Transverse colon (tissue), 4 donors: ENCODE results near the gene CACNA2D1. TPM values are rescaled to one million over a fixed set of nuclear protein-coding genes. Genes with fewer than 3 reads are reported as not detected.

Experiments used
- DNase-seq: peaks from one replicate; pipeline ENCODE4 v3.0.0-alpha.2; 2019
- H3K27ac ChIP-seq, 4 donors: fragments of 200-600 bp; sonication (generic); 2 replicates each; pipeline ENCODE4 v1.5.1; 2016 to 2018; ENCODE audit warnings: inconsistent platforms in 4 of 4
- H3K27me3 ChIP-seq: fragments of 200-600 bp; sonication (generic); 2 replicates; pipeline ENCODE4 v1.5.1; 2017; ENCODE audit warnings: inconsistent platforms
- H3K36me3 ChIP-seq, 4 donors: fragments of 200-600 bp; sonication (generic); 2 replicates each; pipeline ENCODE4 v1.5.1; 2017 to 2019; ENCODE audit warnings: inconsistent platforms in 4 of 4
- H3K4me1 ChIP-seq, 4 donors: fragments of 200-600 bp; sonication (generic); 2 replicates each; pipeline ENCODE4 v1.5.1; 2017 to 2020; ENCODE audit warnings: inconsistent platforms in 4 of 4
- H3K4me3 ChIP-seq, 4 donors: fragments of 200-600 bp; sonication (generic); 1 replicate in 1 of 4; 2 replicates in 3 of 4; pipeline versions ENCODE4 v1.5.1 to v1.6.1; 2017 to 2019; ENCODE audit warnings: inconsistent platforms in 4 of 4
- H3K9me3 ChIP-seq, 2 donors: fragments of 200-600 bp; sonication (generic); 2 replicates each; pipeline ENCODE4 v1.5.1; 2017 to 2019; ENCODE audit warnings: inconsistent platforms in 2 of 2
- EP300 ChIP-seq: sonication (generic); formaldehyde crosslinking; IDR thresholded peaks from one replicate; pipeline ENCODE4 v1.6.1; 2017; ENCODE audit warnings: antibody characterized with exemption, low read depth
- POLR2A ChIP-seq: fragments of 450-650 bp; IDR thresholded peaks from one replicate; pipeline ENCODE4 v1.6.1; 2016; ENCODE audit warnings: antibody characterized with exemption, mild to moderate bottlenecking, moderate library complexity
- POLR2AphosphoS5 ChIP-seq, 3 donors: sonication (generic); formaldehyde crosslinking; IDR thresholded peaks; one replicate each; pipeline ENCODE4 v1.6.1; 2016; ENCODE audit warnings: antibody characterized with exemption in 3 of 3
- WGBS, 2 donors: methylation state at CpG; one replicate each; pipeline ENCODE4 v1.1.5; 2018; ENCODE audit warnings: low coverage in 1 of 2; 5-methylcytosine and 5-hydroxymethylcytosine counted together
- in situ Hi-C, 4 donors: fragments of 200-750 bp; cut with MboI; loops; one replicate each; pipeline versions ENCODE4 v1.15.0 to v1.15.1; 2017; ENCODE audit warnings: low sequenced_read_pairs in 3 of 4, low pct_ligation_motif_present in 1 of 4, low pct_unique_long_range_greater_than_20kb in 1 of 4
- intact Hi-C: fragments of 100-400 bp; cut with DNase I; formaldehyde crosslinking; loops from one replicate; pipeline ENCODE4 v1.15.1; 2023; ENCODE audit warnings: low total_unique reads
- total RNA-seq, 4 donors: library from RNA; depleted of rRNA; stranded (reverse); fragments of >200 nt; gene quantifications; one replicate each; pipeline ENCODE4 v1.1.0, GENCODE V29; 2016
- TF ChIP-seq, protein P1 (sequence below), 5 experiments: fragments of 200-600 bp in 3 of 5; fragments of 450-650 bp in 2 of 5; sonication (generic) in 3 of 5; IDR thresholded peaks; 1 replicate in 2 of 5; 2 replicates in 3 of 5; pipeline ENCODE4 v1.5.1; 2016 to 2017; ENCODE audit warnings: antibody characterized with exemption in 5 of 5, inconsistent platforms in 3 of 5, mild to moderate bottlenecking in 2 of 5, moderate library complexity in 1 of 5

Gene CACNA2D1
- total RNA-seq, 4 donors from 2014 or later, result 11.0 to 126 (median 22.9) TPM

DNA sequence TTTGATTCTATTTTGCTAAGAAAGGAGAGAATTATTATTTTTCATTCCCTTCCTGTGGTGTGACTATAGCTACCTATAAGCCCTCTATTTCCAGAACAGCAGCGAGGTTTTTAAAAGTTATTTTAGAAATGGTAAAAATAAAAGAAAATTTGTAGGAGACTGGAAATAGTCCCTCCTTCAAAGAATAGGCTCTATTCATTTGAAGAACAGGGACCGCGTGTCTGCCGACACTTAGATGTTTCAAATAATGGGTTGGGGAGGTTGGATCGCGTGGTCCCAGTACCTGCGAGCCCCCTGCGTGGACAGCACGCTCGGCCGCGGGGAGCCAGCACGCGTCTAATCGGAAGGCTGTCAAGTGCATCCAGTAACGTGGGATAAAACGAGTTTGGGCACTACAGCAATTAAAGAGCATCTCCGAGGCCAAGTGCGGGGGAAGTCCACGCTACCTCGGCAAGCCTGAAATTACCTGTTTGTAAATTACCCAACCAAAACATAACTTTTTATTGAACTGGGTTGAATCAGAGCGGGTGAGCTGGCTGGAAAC lies 1.0 kb downstream of the CACNA2D1 start:
- WGBS, 2 donors, result 0 to 8% methylated on average over 10 to 22 of the region's 22 CpGs
- peaks cover 0 to 8% (median 5%) of the 10 kb centered on the region in 4 donors for H3K4me1 ChIP-seq
- intact Hi-C loops (loop anchor here (10.0 kb wide), 1 partner anchor 208 kb away; no protein-coding TSS in a partner anchor), in situ Hi-C loops (no loop called here)
- TF ChIP-seq POLR2AphosphoS5 (IDR thresholded peaks at IDR 0.05) (no peak), EP300 (no peak), POLR2A (no peak)
- TF ChIP-seq, protein P1, sequence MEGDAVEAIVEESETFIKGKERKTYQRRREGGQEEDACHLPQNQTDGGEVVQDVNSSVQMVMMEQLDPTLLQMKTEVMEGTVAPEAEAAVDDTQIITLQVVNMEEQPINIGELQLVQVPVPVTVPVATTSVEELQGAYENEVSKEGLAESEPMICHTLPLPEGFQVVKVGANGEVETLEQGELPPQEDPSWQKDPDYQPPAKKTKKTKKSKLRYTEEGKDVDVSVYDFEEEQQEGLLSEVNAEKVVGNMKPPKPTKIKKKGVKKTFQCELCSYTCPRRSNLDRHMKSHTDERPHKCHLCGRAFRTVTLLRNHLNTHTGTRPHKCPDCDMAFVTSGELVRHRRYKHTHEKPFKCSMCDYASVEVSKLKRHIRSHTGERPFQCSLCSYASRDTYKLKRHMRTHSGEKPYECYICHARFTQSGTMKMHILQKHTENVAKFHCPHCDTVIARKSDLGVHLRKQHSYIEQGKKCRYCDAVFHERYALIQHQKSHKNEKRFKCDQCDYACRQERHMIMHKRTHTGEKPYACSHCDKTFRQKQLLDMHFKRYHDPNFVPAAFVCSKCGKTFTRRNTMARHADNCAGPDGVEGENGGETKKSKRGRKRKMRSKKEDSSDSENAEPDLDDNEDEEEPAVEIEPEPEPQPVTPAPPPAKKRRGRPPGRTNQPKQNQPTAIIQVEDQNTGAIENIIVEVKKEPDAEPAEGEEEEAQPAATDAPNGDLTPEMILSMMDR (IDR thresholded peaks at IDR 0.05), result no peak
- H3K27me3 ChIP-seq, result peaks cover 57% of the 10 kb centered on the region
- peak overlapping the region; percentile 56 to 68 (median 62) for H3K4me3 ChIP-seq
- H3K9me3 ChIP-seq, result no peaks in the 10 kb centered on the region
- peak overlapping the region; percentile 85 to 91 (median 88) for H3K27ac ChIP-seq
- H3K36me3 ChIP-seq, result no peaks in the 10 kb centered on the region
- DNase-seq, result no peak

DNA sequence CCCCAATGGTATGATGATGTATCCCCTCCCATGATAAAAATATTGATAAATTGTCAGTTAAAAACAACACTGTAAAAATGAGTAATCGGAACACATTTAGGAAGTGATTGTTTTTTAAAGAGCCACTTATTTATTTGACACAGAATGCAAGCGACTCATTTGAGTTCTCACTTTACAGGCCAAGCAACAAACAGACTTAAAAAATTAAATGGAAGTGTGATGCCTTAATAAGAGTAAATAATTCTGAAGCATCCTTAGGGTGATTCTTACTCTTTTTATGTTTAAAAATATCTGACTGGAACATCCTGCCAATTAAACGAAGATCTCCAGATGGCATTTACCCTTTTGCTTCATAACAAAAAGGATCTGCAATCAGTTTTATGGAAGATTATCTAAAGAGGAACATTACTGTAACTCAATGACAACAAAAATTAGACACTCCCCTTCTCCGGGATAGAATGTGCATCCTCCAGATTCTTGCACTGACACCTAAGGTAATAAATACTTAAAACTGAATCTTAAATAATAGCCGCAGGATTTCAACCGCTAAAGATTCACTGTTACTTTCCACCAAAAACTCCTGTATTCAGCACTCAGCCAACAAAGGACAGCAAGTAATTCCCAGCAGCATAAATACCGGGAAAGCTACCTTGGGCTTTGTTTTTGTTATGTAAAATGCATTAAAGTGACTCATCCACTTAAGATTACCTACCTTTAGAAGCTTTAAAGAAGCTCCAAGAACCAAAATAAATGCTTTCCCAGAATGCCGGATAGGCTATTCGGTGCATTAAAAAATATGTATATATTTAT lies 1.7 kb downstream of the CACNA2D1 start:
- Histone ChIP-seq H3K4me3 (peak overlapping the region; percentile 56 to 68 (median 62)), H3K9me3 (no peaks in the 10 kb centered on the region), H3K27ac (peak overlapping the region; percentile 85 to 91 (median 88)), H3K27me3 (peaks cover 57% of the 10 kb centered on the region), H3K36me3 (no peaks in the 10 kb centered on the region), H3K4me1 (peaks cover 0 to 8% (median 5%) of the 10 kb centered on the region in 4 donors)
- 33 to 39% methylated on average over 6 to 9 of the region's 9 CpGs for WGBS, 2 donors
- in situ Hi-C loops (no loop called here), intact Hi-C loops (loop anchor here (10.0 kb wide), 1 partner anchor 207 kb away; no protein-coding TSS in a partner anchor)
- TF ChIP-seq EP300 (no peak), POLR2A (no peak), POLR2AphosphoS5 (IDR thresholded peaks at IDR 0.05) (no peak)
- TF ChIP-seq, protein P1 (IDR thresholded peaks at IDR 0.05), result no peak
- no peak for DNase-seq

DNA sequence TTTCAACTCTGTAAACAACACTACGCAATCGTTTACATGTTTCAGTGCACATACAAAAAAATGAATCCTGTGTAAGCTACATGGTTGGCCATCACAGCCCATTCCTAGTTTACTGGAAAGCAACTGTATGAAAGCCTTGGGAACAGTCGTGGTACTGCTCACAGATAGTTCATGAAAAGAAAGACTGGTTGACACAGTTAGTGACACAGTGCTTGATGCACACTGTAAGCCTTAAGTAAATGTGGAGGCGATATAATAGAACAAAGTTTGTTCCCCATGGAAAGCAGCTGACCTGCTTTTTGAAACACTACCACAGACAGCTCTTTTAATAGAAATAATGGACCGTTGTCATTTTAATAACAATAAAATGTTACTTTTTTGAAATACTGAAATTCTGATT lies 5.1 kb downstream of the CACNA2D1 start:
- in situ Hi-C loops, result no loop called here
- H3K36me3 ChIP-seq, result no peaks in the 10 kb centered on the region

DNA sequence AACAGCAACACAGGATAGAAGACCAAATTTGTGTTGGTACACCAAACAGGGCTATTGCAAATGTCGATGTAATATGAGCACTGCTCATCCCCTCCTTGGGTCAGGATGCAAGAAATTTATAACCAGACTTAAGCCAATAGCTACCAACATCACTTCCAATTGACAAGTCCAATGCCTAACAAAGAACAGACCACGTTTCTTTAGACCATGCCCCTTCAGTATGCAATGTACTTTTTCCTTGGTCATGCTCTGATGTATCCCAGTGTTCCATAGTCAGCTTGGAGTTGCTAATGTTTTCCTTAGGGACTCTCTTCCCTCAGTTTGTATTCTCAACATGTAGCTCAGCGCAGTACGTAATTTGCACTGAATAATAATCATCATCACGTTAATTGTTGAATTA lies 7.8 kb downstream of the CACNA2D1 start:
- H3K27ac ChIP-seq, result no peak overlapping the region
- no peaks in the 10 kb centered on the region for H3K9me3 ChIP-seq
- in situ Hi-C loops (no loop called here), intact Hi-C loops (no loop called here)
- H3K4me1 ChIP-seq, result no peaks in the 10 kb centered on the region
- TF ChIP-seq POLR2AphosphoS5 (IDR thresholded peaks at IDR 0.05), result no peak
- no peak for TF ChIP-seq POLR2A
- TF ChIP-seq, protein P1 (IDR thresholded peaks at IDR 0.05), result no peak
- no peak for TF ChIP-seq EP300
- H3K27me3 ChIP-seq, result peaks cover 3% of the 10 kb centered on the region
- H3K4me3 ChIP-seq, result no peak overlapping the region
- 85% methylated on average over 5 of the region's 5 CpGs for WGBS, 2 donors
- no peaks in the 10 kb centered on the region for H3K36me3 ChIP-seq
- no peak for DNase-seq

More for the DNA sequence above, 5.1 kb downstream of the CACNA2D1 start:
- H3K4me1 ChIP-seq, result peaks cover 0 to 8% (median 0%) of the 10 kb centered on the region in 4 donors
- WGBS, 2 donors, result 64 to 73% methylated on average over 5 of the region's 5 CpGs
- no peak overlapping the region for H3K27ac ChIP-seq
- intact Hi-C loops, result no loop called here
- peaks cover 29% of the 10 kb centered on the region for H3K27me3 ChIP-seq
- TF ChIP-seq EP300 (no peak), POLR2AphosphoS5 (IDR thresholded peaks at IDR 0.05) (no peak), POLR2A (no peak)
- TF ChIP-seq, protein P1 (IDR thresholded peaks at IDR 0.05), result no peak
- DNase-seq, result no peak
- H3K9me3 ChIP-seq, result no peaks in the 10 kb centered on the region
- H3K4me3 ChIP-seq, result no peak overlapping the region
